Rectal smooth muscle tissue (tissue), 1 donor: ENCODE results near the gene SPTBN2.

ENCODE experiments used
- H3K27ac ChIP-seq: one replicate; pipeline ENCODE4 v1.7.0; 2013; ENCODE audit warnings: low read depth, low read length, inconsistent platforms
- H3K27me3 ChIP-seq: one replicate; pipeline ENCODE4 v1.7.0; 2013; ENCODE audit warnings: low read length; ENCODE audit not compliant: control insufficient read depth, insufficient read depth
- H3K36me3 ChIP-seq: one replicate; pipeline ENCODE4 v1.7.0; 2013; ENCODE audit warnings: low read length; ENCODE audit not compliant: control insufficient read depth, insufficient read depth
- H3K4me1 ChIP-seq: one replicate; pipeline ENCODE4 v1.7.0; 2013; ENCODE audit warnings: low read length; ENCODE audit not compliant: control insufficient read depth, insufficient read depth
- H3K4me3 ChIP-seq: one replicate; pipeline ENCODE4 v1.7.0; 2013; ENCODE audit warnings: low read length
- H3K9ac ChIP-seq: one replicate; pipeline ENCODE4 v1.7.0; 2013; ENCODE audit warnings: low read length

The SPTBN2 gene

GRCh38 chr11:66694056-66694410 is 35.0 kb downstream of the SPTBN2 start:
- no peaks in the 10 kb centered on the region for H3K27me3 ChIP-seq
- no peak overlapping the region for H3K4me3 ChIP-seq
- no peak overlapping the region for H3K27ac ChIP-seq
- no peaks in the 10 kb centered on the region for H3K4me1 ChIP-seq
- H3K36me3 ChIP-seq: no peaks in the 10 kb centered on the region
- H3K9ac ChIP-seq: no peak overlapping the region

- H3K27ac ChIP-seq: no peak overlapping the region
- H3K36me3 ChIP-seq: no peaks in the 10 kb centered on the region
- no peaks in the 10 kb centered on the region for H3K27me3 ChIP-seq
- no peak overlapping the region for H3K4me3 ChIP-seq
- H3K4me1 ChIP-seq: no peaks in the 10 kb centered on the region
- H3K9ac ChIP-seq: no peak overlapping the region
Measured at GRCh38 chr11:66693356-66694055, 35.5 kb downstream of the SPTBN2 start.

GRCh38 chr11:66692871-66693331 is 36.1 kb downstream of the SPTBN2 start:
- Histone ChIP-seq H3K27me3 (no peaks in the 10 kb centered on the region), H3K9ac (no peak overlapping the region), H3K4me3 (no peak overlapping the region), H3K4me1 (no peaks in the 10 kb centered on the region), H3K36me3 (no peaks in the 10 kb centered on the region), H3K27ac (no peak overlapping the region)

GRCh38 chr11:66692446-66692845 is 36.6 kb downstream of the SPTBN2 start:
- Histone ChIP-seq H3K36me3 (no peaks in the 10 kb centered on the region), H3K27me3 (no peaks in the 10 kb centered on the region), H3K27ac (no peak overlapping the region), H3K9ac (no peak overlapping the region), H3K4me3 (no peak overlapping the region), H3K4me1 (no peaks in the 10 kb centered on the region)

- Histone ChIP-seq H3K36me3 (no peaks in the 10 kb centered on the region), H3K27me3 (no peaks in the 10 kb centered on the region), H3K4me3 (no peak overlapping the region), H3K4me1 (no peaks in the 10 kb centered on the region), H3K27ac (no peak overlapping the region), H3K9ac (no peak overlapping the region)
Measured at GRCh38 chr11:66691311-66691980, 37.6 kb downstream of the SPTBN2 start.

GRCh38 chr11:66689661-66690590 is 39.1 kb downstream of the SPTBN2 start:
- no peak overlapping the region for H3K27ac ChIP-seq
- no peaks in the 10 kb centered on the region for H3K4me1 ChIP-seq
- no peak overlapping the region for H3K4me3 ChIP-seq
- H3K36me3 ChIP-seq: no peaks in the 10 kb centered on the region
- no peaks in the 10 kb centered on the region for H3K27me3 ChIP-seq
- H3K9ac ChIP-seq: no peak overlapping the region

- no peaks in the 10 kb centered on the region for H3K4me1 ChIP-seq
- H3K27me3 ChIP-seq: no peaks in the 10 kb centered on the region
- H3K36me3 ChIP-seq: no peaks in the 10 kb centered on the region
- no peak overlapping the region for H3K27ac ChIP-seq
- H3K9ac ChIP-seq: no peak overlapping the region
- no peak overlapping the region for H3K4me3 ChIP-seq
Measured at GRCh38 chr11:66688561-66689534, 40.2 kb downstream of the SPTBN2 start.

- H3K36me3 ChIP-seq: no peaks in the 10 kb centered on the region
- H3K9ac ChIP-seq: no peak overlapping the region
- H3K27me3 ChIP-seq: no peaks in the 10 kb centered on the region
Measured at GRCh38 chr11:66687831-66688281, 41.2 kb downstream of the SPTBN2 start.

GRCh38 chr11:66686801-66687750 is 41.9 kb downstream of the SPTBN2 start:
- no peak overlapping the region for H3K27ac ChIP-seq
- no peaks in the 10 kb centered on the region for H3K4me1 ChIP-seq
- H3K9ac ChIP-seq: no peak overlapping the region
- no peak overlapping the region for H3K4me3 ChIP-seq
- H3K36me3 ChIP-seq: no peaks in the 10 kb centered on the region
- H3K27me3 ChIP-seq: no peaks in the 10 kb centered on the region

More at GRCh38 chr11:66687831-66688281, 41.2 kb downstream of the SPTBN2 start:
- no peak overlapping the region for H3K4me3 ChIP-seq
- H3K4me1 ChIP-seq: no peaks in the 10 kb centered on the region
- no peak overlapping the region for H3K27ac ChIP-seq

- H3K27ac ChIP-seq: no peak overlapping the region
- H3K9ac ChIP-seq: no peak overlapping the region
- no peaks in the 10 kb centered on the region for H3K4me1 ChIP-seq
- no peak overlapping the region for H3K4me3 ChIP-seq
- no peaks in the 10 kb centered on the region for H3K27me3 ChIP-seq
- H3K36me3 ChIP-seq: no peaks in the 10 kb centered on the region
Measured at GRCh38 chr11:66686100-66686785, 42.8 kb downstream of the SPTBN2 start.
